SK-N-MC (cell line): ENCODE data around the gene LASP1.

Source experiments
- EZH2 ChIP-seq: fragments of 200-600 bp; sonication (generic); IDR thresholded peaks from one replicate; pipeline ENCODE4 v1.6.1; 2017; ENCODE audit warnings: antibody characterized with exemption
- FOXP2 ChIP-seq: optimal IDR thresholded peaks from 2 replicates; pipeline ENCODE3; 2011; ENCODE audit warnings: mild to moderate bottlenecking, moderate library complexity; ENCODE audit not compliant: insufficient read depth; ENCODE audit errors: extremely low read length, control extremely low read depth
- POLR2AphosphoS5 ChIP-seq: IDR thresholded peaks from 2 replicates; pipeline ENCODE4 v1.6.1; 2012; ENCODE audit warnings: mild to moderate bottlenecking, low read depth, low read length, borderline replicate concordance

DNA sequence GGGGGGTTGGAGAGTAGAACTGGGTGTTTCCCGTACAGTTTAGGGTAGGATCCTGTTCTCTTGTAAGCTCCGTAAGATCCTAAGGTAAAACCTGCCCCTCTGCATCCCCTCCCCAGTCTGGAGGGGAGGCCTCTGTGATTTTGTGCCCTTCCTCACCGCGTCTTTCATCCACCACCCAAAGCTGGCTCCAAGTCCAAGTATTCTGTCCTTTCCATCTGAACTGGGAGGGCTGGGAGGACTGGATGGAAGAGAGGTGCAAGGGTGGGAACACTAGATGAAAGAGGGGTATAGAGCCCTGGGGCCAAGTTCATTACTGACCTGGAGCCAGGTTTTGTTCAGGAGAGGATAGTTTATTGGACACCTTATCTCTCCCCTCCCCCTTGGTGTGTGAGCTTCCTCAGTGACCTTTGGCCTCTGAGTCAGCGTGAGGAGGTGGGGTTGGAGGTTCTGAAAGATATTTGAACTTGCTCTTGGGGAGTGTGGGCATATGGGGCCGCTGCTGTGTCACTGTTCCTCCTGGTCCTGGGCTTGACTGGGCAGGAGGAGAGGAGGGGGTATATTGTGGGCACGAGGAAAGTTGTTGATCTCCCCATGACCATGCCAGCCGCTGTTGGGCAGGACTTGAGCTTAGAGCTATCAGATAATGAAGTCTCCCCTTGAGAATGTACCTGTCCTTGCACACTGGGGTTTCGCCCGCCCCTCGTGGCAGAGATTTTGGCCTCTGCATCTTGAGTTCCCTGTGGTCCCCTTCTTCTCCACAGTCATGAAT lies 1.6 kb downstream of the LASP1 start:
- no peak for TF ChIP-seq POLR2AphosphoS5
- TF ChIP-seq EZH2, result no peak
- no peak for TF ChIP-seq FOXP2
